HCT116 (cell line): Measurements from ENCODE around the gene FAF2. TPM values are rescaled to one million over a fixed set of nuclear protein-coding genes. Genes with fewer than 3 reads are reported as not detected.
A peak's percentile ranks its signal among the peaks of the same experiment; 100 is the strongest.

ENCODE experiments used
- ATAC-seq: fragments of 200-7000 bp; cut with Tn5 transposase; 2 replicates; pipeline ENCODE4 v1.9.1; 2020; ENCODE audit warnings: mild to moderate bottlenecking, moderate library complexity
- BruUV-seq: library from RNA; stranded (reverse); fragments of 400-500 nt; replicated peaks from 2 replicates; lab custom pipeline; 2021; lab: Mats Ljungman, UMichigan
- CTCF ChIA-PET: fragments of 300-600 bp; sonication (Branson Sonifier 250); formaldehyde crosslinking; loops from one replicate; lab custom pipeline; 2021; ENCODE audit warnings: antibody characterized with exemption; lab: Charles Lee
- POLR2A ChIA-PET: fragments of 300-600, 350-600 bp; sonication (Branson Sonifier 250); formaldehyde crosslinking; loops from one replicate; lab custom pipeline; 2021; ENCODE audit warnings: antibody characterized with exemption; lab: Charles Lee
- RAD21 ChIA-PET, 2 experiments: fragments of 300-600 bp; sonication (Branson Sonifier 250); formaldehyde crosslinking; loops; one replicate each; lab custom pipeline; 2023; ENCODE audit warnings: low total read pairs in 2 of 2; ENCODE audit not compliant: uncharacterized antibody in 2 of 2, unreplicated experiment in 2 of 2, low non-redundant PET in 1 of 2; lab: Charles Lee
- DNase-seq: peaks from one replicate; pipeline ENCODE4 v3.0.0-alpha.2; 2010; ENCODE audit warnings: low read depth, low spot score
- H2AFZ ChIP-seq: fragments of 200-600 bp; shearing (Covaris generic), sonication (generic); 2 replicates; pipeline ENCODE4 v1.6.1; 2017; ENCODE audit warnings: low read depth, mixed run types, mixed read lengths, antibody characterized with exemption, low read length; ENCODE audit not compliant: poor library complexity, severe bottlenecking
- H3K27ac ChIP-seq: 2 replicates; pipeline ENCODE4 v1.5.1; 2012; ENCODE audit warnings: low read depth, low read length
- H3K27me3 ChIP-seq: fragments of 200-600 bp; sonication (generic); 2 replicates; pipeline ENCODE4 v1.6.1; 2016; ENCODE audit warnings: mixed run types, low read length, mixed read lengths; ENCODE audit not compliant: insufficient read depth
- H3K36me3 ChIP-seq, 2 experiments: fragments of 200-500 bp in 1 of 2; fragments of 200-600 bp in 1 of 2; sonication (Bioruptor generic) in 1 of 2; sonication (generic) in 1 of 2; 2 replicates each; pipeline versions ENCODE4 v1.5.1 to v1.6.1; 2014 to 2016; ENCODE audit warnings: low read length in 2 of 2, inconsistent platforms in 1 of 2, mixed read lengths in 1 of 2, mixed run types in 1 of 2; ENCODE audit not compliant: insufficient read depth in 2 of 2, control insufficient read depth in 1 of 2
- H3K4me1 ChIP-seq, 2 experiments: fragments of 200-600 bp in 1 of 2; sonication (generic) in 1 of 2; 2 replicates each; pipeline versions ENCODE4 v1.5.1 to v1.6.1; 2012 to 2017; ENCODE audit warnings: low read length in 2 of 2, inconsistent platforms in 1 of 2, mild to moderate bottlenecking in 1 of 2, mixed read lengths in 1 of 2, mixed run types in 1 of 2, moderate library complexity in 1 of 2; ENCODE audit not compliant: insufficient read depth in 2 of 2, control insufficient read depth in 1 of 2
- H3K4me2 ChIP-seq: fragments of 200-600 bp; sonication (generic); 2 replicates; pipeline ENCODE4 v1.6.1; 2017; ENCODE audit warnings: mixed run types, low read length, mixed read lengths
- H3K4me3 ChIP-seq, 2 experiments: fragments of 200-600 bp in 1 of 2; sonication (generic) in 1 of 2; replicated peaks in 1 of 2; 2 replicates each; pipeline ENCODE4 v1.5.1; 2011 to 2016; ENCODE audit warnings: low read length in 2 of 2, control low read depth in 1 of 2, low read depth in 1 of 2, mild to moderate bottlenecking in 1 of 2, mixed read lengths in 1 of 2, mixed run types in 1 of 2
- H3K79me2 ChIP-seq: fragments of 200-600 bp; sonication (generic); 2 replicates; pipeline ENCODE4 v1.6.1; 2017; ENCODE audit warnings: mild to moderate bottlenecking, mixed run types, low read length, moderate library complexity, mixed read lengths; ENCODE audit not compliant: insufficient read depth
- H3K9ac ChIP-seq: fragments of 200-600 bp; sonication (generic); 2 replicates; pipeline ENCODE4 v1.6.1; 2016; ENCODE audit warnings: low read length, mixed read lengths
- H3K9me2 ChIP-seq: fragments of 200-600 bp; sonication (generic), shearing (Covaris generic); 2 replicates; pipeline ENCODE4 v1.6.1; 2017; ENCODE audit warnings: mixed run types, mild to moderate bottlenecking, moderate library complexity; ENCODE audit not compliant: insufficient read depth
- H3K9me3 ChIP-seq, 2 experiments: fragments of 200-500 bp in 1 of 2; fragments of 200-600 bp in 1 of 2; sonication (Bioruptor generic) in 1 of 2; sonication (generic) in 1 of 2; 2 replicates each; pipeline ENCODE4 v1.6.1; 2014 to 2017; ENCODE audit warnings: low read length in 2 of 2, mixed read lengths in 2 of 2, inconsistent platforms in 1 of 2, low read depth in 1 of 2, mild to moderate bottlenecking in 1 of 2, mixed run types in 1 of 2, moderate library complexity in 1 of 2; ENCODE audit not compliant: control insufficient read depth in 1 of 2, insufficient read depth in 1 of 2
- H4K20me1 ChIP-seq: fragments of 200-600 bp; sonication (generic), shearing (Covaris generic); 2 replicates; pipeline ENCODE4 v1.6.1; 2017; ENCODE audit warnings: mixed run types, mild to moderate bottlenecking, moderate library complexity; ENCODE audit not compliant: insufficient read depth
- ATF3 ChIP-seq: IDR thresholded peaks from 2 replicates; pipeline ENCODE4 v1.6.1; 2012
- CBX3 ChIP-seq: IDR thresholded peaks from 2 replicates; pipeline ENCODE4 v1.6.1; 2012; ENCODE audit warnings: low read depth
- CEBPB ChIP-seq: IDR thresholded peaks from 2 replicates; pipeline ENCODE4 v1.6.1; 2012; ENCODE audit warnings: low read depth
- ELF1 ChIP-seq: IDR thresholded peaks from 2 replicates; pipeline ENCODE4 v1.6.1; 2012; ENCODE audit warnings: low read depth, borderline replicate concordance
- EZH2 ChIP-seq: fragments of 200-600 bp; sonication (generic); IDR thresholded peaks from 2 replicates; pipeline ENCODE4 v1.6.1; 2017; ENCODE audit warnings: antibody characterized with exemption, mixed run types
- EZH2phosphoT487 ChIP-seq: fragments of 200-600 bp; IDR thresholded peaks from 2 replicates; pipeline ENCODE4 v1.6.1; 2018; ENCODE audit warnings: antibody characterized with exemption, borderline replicate concordance
- FOSL1 ChIP-seq: IDR thresholded peaks from 2 replicates; pipeline ENCODE4 v1.6.1; 2012; ENCODE audit warnings: low read depth
- JUND ChIP-seq: IDR thresholded peaks from 2 replicates; pipeline ENCODE4 v1.6.1; 2012
- MAX ChIP-seq: IDR thresholded peaks from 2 replicates; pipeline ENCODE4 v1.6.1; 2012
- POLR2A ChIP-seq: IDR thresholded peaks from 2 replicates; pipeline ENCODE4 v1.7.0; 2011; ENCODE audit warnings: borderline replicate concordance; ENCODE audit not compliant: insufficient read depth, insufficient read length; ENCODE audit errors: extremely low read depth
- POLR2AphosphoS5 ChIP-seq: IDR thresholded peaks from 2 replicates; pipeline ENCODE4 v1.6.1; 2011; ENCODE audit warnings: mild to moderate bottlenecking, low read depth, low read length, moderate library complexity
- RAD21 ChIP-seq: IDR thresholded peaks from 2 replicates; pipeline ENCODE4 v1.6.1; 2012; ENCODE audit warnings: low read depth, mild to moderate bottlenecking
- SP1 ChIP-seq: IDR thresholded peaks from 2 replicates; pipeline ENCODE4 v1.6.1; 2012; ENCODE audit warnings: low read depth
- TCF7L2 ChIP-seq: IDR thresholded peaks from 2 replicates; pipeline ENCODE4 v1.7.0; 2011; ENCODE audit warnings: borderline replicate concordance, inconsistent platforms; ENCODE audit not compliant: insufficient read depth, insufficient read length; ENCODE audit errors: extremely low read depth
- YY1 ChIP-seq: IDR thresholded peaks from 2 replicates; pipeline ENCODE4 v1.6.1; 2011; ENCODE audit warnings: low read length, low read depth, moderate library complexity, mild to moderate bottlenecking; ENCODE audit not compliant: insufficient replicate concordance; ENCODE audit errors: extremely low read depth
- ZBTB33 ChIP-seq: IDR thresholded peaks from 2 replicates; pipeline ENCODE4 v1.6.1; 2011; ENCODE audit warnings: mild to moderate bottlenecking, low read length, moderate library complexity; ENCODE audit not compliant: insufficient replicate concordance; ENCODE audit errors: extremely low read depth
- intact Hi-C: fragments of 100-400 bp; cut with micrococcal nuclease; formaldehyde crosslinking; loops from 2 replicates; pipeline ENCODE4 v1.10.0; 2022
- total RNA-seq: library from RNA; stranded (reverse); gene quantifications from one replicate; pipeline ENCODE4 v1.2.1, GENCODE V29; 2021; ENCODE audit not compliant: unreplicated experiment

The FAF2 gene
- total RNA-seq, 1 experiment from 2014 or later = 51.9 TPM

GRCh38 chr5:176553260-176554085 is 105.3 kb downstream of the FAF2 start:
- no peak for TF ChIP-seq EZH2
- no peak for TF ChIP-seq YY1
- TF ChIP-seq ATF3 = no peak
- TF ChIP-seq ELF1 = no peak
- TF ChIP-seq TCF7L2 = no peak
- no peak for TF ChIP-seq ZBTB33
- TF ChIP-seq CEBPB = no peak
- peak; percentile 66 for TF ChIP-seq JUND
- no peak for TF ChIP-seq POLR2A
- TF ChIP-seq RAD21 = no peak
- peak; percentile 23; the same call in 1 of the 2 replicates for TF ChIP-seq SP1
- peak; percentile 5; the same call in 1 of the 2 replicates for TF ChIP-seq MAX
- no peak for TF ChIP-seq EZH2phosphoT487
- TF ChIP-seq CBX3 = no peak
- peak; percentile 90 for TF ChIP-seq FOSL1
- TF ChIP-seq POLR2AphosphoS5 = peak; percentile 24; the same call in 1 of the 2 replicates
- ChIA-PET CTCF (no interaction called here), RAD21 (no interaction called here), POLR2A (no interaction called here)
- peak overlapping the region; percentile 78 for H3K4me2 ChIP-seq
- H3K4me3 ChIP-seq = peak overlapping the region in 1 of 2 experiments; percentile 36; a peak in 1 of 4 replicates
- DNase-seq (peak; percentile 62), ATAC-seq (peak; percentile 72)
- no TSS peak for BruUV-seq
- H3K27ac ChIP-seq = no peak overlapping the region
- H3K36me3 ChIP-seq = no peaks in the 10 kb centered on the region
- intact Hi-C loops = no loop called here
- H3K9me3 ChIP-seq = no peaks in the 10 kb centered on the region
- H3K4me1 ChIP-seq = peaks cover 6 to 19% of the 10 kb centered on the region in 2 experiments; a peak in 3 of 4 replicates
- peak overlapping the region; percentile 35; the same call in 1 of the 2 replicates for H3K9ac ChIP-seq
- no peaks in the 10 kb centered on the region for H3K27me3 ChIP-seq
- no peaks in the 10 kb centered on the region for H3K79me2 ChIP-seq
- no peaks in the 10 kb centered on the region for H3K9me2 ChIP-seq
- H2AFZ ChIP-seq = peak overlapping the region; percentile 84
- no peaks in the 10 kb centered on the region for H4K20me1 ChIP-seq
